CD8-positive, alpha-beta memory T cell (primary cell): Measurements from ENCODE around the gene RETREG1. TPM values are rescaled to one million over a fixed set of nuclear protein-coding genes. Genes with fewer than 3 reads are reported as not detected.

ENCODE experiments used
- CTCF ChIA-PET: fragments of 350-600 bp; sonication (Branson Sonifier 250); formaldehyde crosslinking; loops from one replicate; lab custom pipeline; 2021; ENCODE audit warnings: antibody characterized with exemption; lab: Charles Lee
- POLR2A ChIA-PET: fragments of 350-600 bp; sonication (Branson Sonifier 250); formaldehyde crosslinking; loops from one replicate; lab custom pipeline; 2021; ENCODE audit warnings: antibody characterized with exemption; lab: Charles Lee
- DNase-seq, 5 donors: peaks; one replicate each; pipeline versions ENCODE4 v3.0.0 to v3.0.0-alpha.2; 2020 to 2022; ENCODE audit warnings: mixed read lengths in 1 of 5
- H3K27ac ChIP-seq: one replicate; pipeline ENCODE4 v1.7.0; 2013; ENCODE audit warnings: low read depth, mild to moderate bottlenecking, low read length, moderate library complexity
- H3K27me3 ChIP-seq: 2 replicates; pipeline ENCODE4 v1.7.0; 2013; ENCODE audit warnings: low read length, mild to moderate bottlenecking; ENCODE audit not compliant: insufficient read depth, poor library complexity, severe bottlenecking
- H3K36me3 ChIP-seq: 2 replicates; pipeline ENCODE4 v1.7.0; 2013; ENCODE audit warnings: mild to moderate bottlenecking, low read length, moderate library complexity; ENCODE audit not compliant: insufficient read depth
- H3K4me1 ChIP-seq: 2 replicates; pipeline ENCODE4 v1.7.0; 2013; ENCODE audit warnings: mild to moderate bottlenecking, low read length, moderate library complexity; ENCODE audit not compliant: insufficient read depth
- H3K4me3 ChIP-seq: 2 replicates; pipeline ENCODE4 v1.7.0; 2013; ENCODE audit warnings: mild to moderate bottlenecking, low read length
- H3K9me3 ChIP-seq: 2 replicates; pipeline ENCODE4 v1.7.0; 2013; ENCODE audit warnings: mild to moderate bottlenecking, low read length
- H3K27ac Mint-ChIP-seq, 8 donors: one replicate each; pipeline ENCODE4 v1.8.0; 2020 to 2021; ENCODE audit warnings: mixed read lengths in 8 of 8, mild to moderate bottlenecking in 6 of 8, inconsistent platforms in 3 of 8, moderate library complexity in 3 of 8
- H3K27me3 Mint-ChIP-seq, 2 donors: one replicate each; pipeline ENCODE4 v1.8.0; 2020 to 2021; ENCODE audit warnings: mixed read lengths in 2 of 2, mild to moderate bottlenecking in 1 of 2, moderate library complexity in 1 of 2
- H3K36me3 Mint-ChIP-seq, 3 donors: one replicate each; pipeline ENCODE4 v1.8.0; 2020 to 2021; ENCODE audit warnings: mixed read lengths in 3 of 3, inconsistent platforms in 1 of 3, mild to moderate bottlenecking in 1 of 3
- H3K4me1 Mint-ChIP-seq, 3 donors: one replicate each; pipeline ENCODE4 v1.8.0; 2020 to 2021; ENCODE audit warnings: mixed read lengths in 3 of 3, inconsistent platforms in 1 of 3, mild to moderate bottlenecking in 1 of 3
- H3K4me3 Mint-ChIP-seq, 7 donors: one replicate each; pipeline ENCODE4 v1.8.0; 2020 to 2021; ENCODE audit warnings: mixed read lengths in 7 of 7, mild to moderate bottlenecking in 6 of 7, moderate library complexity in 4 of 7, inconsistent platforms in 2 of 7
- H3K9me3 Mint-ChIP-seq, 5 donors: one replicate each; pipeline ENCODE4 v1.8.0; 2020 to 2022; ENCODE audit warnings: mixed read lengths in 5 of 5, mild to moderate bottlenecking in 3 of 5, moderate library complexity in 2 of 5, inconsistent platforms in 1 of 5
- polyA plus RNA-seq: library from polyadenylated mRNA; unstranded; fragments of 300-500 nt; fragmentation: Illumina TruSeq; gene quantifications from one replicate; pipeline ENCODE4 v1.2.3, GENCODE V29; 2021
- total RNA-seq, 2 experiments: library from RNA; stranded (reverse); gene quantifications; one replicate each; pipeline ENCODE4 v1.2.3, GENCODE V29; 2021

RETREG1 gene
- total and polyA plus RNA-seq, 3 experiments from 2014 or later = 11.4 to 48.1 (median 12.1) TPM

GRCh38 chr5:16590685-16591084 is 26.1 kb downstream of the RETREG1 start:
- H3K27me3 Mint-ChIP-seq = no peaks in the 10 kb centered on the region
- ChIA-PET CTCF (no interaction called here), POLR2A (no interaction called here)
- H3K9me3 Mint-ChIP-seq = no peaks in the 10 kb centered on the region
- Histone ChIP-seq H3K4me1 (peaks cover 18% of the 10 kb centered on the region), H3K9me3 (no peaks in the 10 kb centered on the region), H3K27me3 (no peaks in the 10 kb centered on the region), H3K36me3 (no peaks in the 10 kb centered on the region), H3K27ac (no peak overlapping the region), H3K4me3 (no peak overlapping the region)
- H3K4me3 Mint-ChIP-seq = no peak overlapping the region
- peaks cover 43 to 78% (median 52%) of the 10 kb centered on the region in 3 donors for H3K4me1 Mint-ChIP-seq
- H3K27ac Mint-ChIP-seq = peak overlapping the region in 1 of 8 donors; percentile 28
- peaks cover 19 to 41% (median 20%) of the 10 kb centered on the region in 3 donors for H3K36me3 Mint-ChIP-seq
- DNase-seq = no peak

DNA sequence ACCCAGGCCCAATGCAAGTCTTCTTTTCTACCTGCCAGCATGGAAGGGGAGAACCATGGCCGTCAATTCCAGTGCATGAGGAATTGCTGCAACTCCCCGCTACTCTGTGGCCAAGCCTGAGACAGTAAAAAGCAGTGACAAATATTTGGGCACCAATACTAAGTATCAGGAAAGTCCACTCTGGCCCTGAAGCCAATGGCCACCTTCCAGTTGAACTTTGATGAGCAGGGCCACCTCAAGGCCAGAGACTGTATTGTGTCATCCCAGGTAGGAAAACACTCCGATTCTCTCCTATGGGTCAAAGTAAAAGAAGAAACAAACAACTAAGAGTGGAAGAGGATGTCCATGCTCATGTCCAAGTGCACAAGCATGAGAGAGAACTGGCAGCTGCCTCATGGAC is 27.1 kb downstream of the RETREG1 start:
- Mint-ChIP-seq H3K4me1 (peaks cover 37 to 77% (median 47%) of the 10 kb centered on the region in 3 donors), H3K4me3 (no peak overlapping the region), H3K27ac (no peak overlapping the region), H3K36me3 (peaks cover 18 to 37% (median 20%) of the 10 kb centered on the region in 3 donors), H3K27me3 (no peaks in the 10 kb centered on the region), H3K9me3 (no peaks in the 10 kb centered on the region)
- Histone ChIP-seq H3K4me3 (no peak overlapping the region), H3K36me3 (no peaks in the 10 kb centered on the region), H3K9me3 (no peaks in the 10 kb centered on the region), H3K27me3 (no peaks in the 10 kb centered on the region), H3K4me1 (peaks cover 18% of the 10 kb centered on the region), H3K27ac (no peak overlapping the region)
- no peak for DNase-seq
- ChIA-PET POLR2A (no interaction called here), CTCF (no interaction called here)

- Mint-ChIP-seq H3K27me3 (no peaks in the 10 kb centered on the region), H3K27ac (no peak overlapping the region), H3K4me3 (no peak overlapping the region), H3K9me3 (no peaks in the 10 kb centered on the region), H3K4me1 (peaks cover 33 to 75% (median 42%) of the 10 kb centered on the region in 3 donors), H3K36me3 (peaks cover 18 to 35% (median 20%) of the 10 kb centered on the region in 3 donors)
- Histone ChIP-seq H3K27ac (no peak overlapping the region), H3K4me3 (no peak overlapping the region), H3K27me3 (no peaks in the 10 kb centered on the region), H3K4me1 (peaks cover 10% of the 10 kb centered on the region), H3K9me3 (no peaks in the 10 kb centered on the region), H3K36me3 (no peaks in the 10 kb centered on the region)
- CTCF ChIA-PET = no interaction called here
- POLR2A ChIA-PET = no interaction called here
- DNase-seq = no peak
Measured at GRCh38 chr5:16588434-16589214, 28.2 kb downstream of the RETREG1 start.

DNA sequence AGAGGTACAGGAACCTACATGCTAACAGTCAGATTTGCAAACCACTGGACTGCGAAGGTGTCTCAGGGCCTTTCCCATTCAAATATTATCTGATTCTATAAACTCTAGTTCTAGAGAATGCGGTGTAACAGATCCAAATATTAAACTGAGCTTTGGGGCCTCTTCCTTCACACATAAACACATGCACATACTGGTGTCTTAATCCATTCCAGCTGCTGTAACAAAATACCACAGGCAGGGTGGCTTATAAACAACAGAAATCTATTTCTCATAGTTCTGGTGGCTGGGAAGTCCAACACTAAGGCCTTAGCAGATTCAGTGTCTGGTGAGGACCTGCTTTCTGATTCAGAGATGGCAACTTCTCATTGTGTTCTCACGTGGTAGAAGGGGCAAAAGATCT is 30.2 kb downstream of the RETREG1 start:
- peak overlapping the region in 1 of 8 donors; percentile 62 for H3K27ac Mint-ChIP-seq
- peaks cover 15 to 35% (median 20%) of the 10 kb centered on the region in 3 donors for H3K36me3 Mint-ChIP-seq
- no peak overlapping the region for H3K4me3 ChIP-seq
- H3K9me3 ChIP-seq = no peaks in the 10 kb centered on the region
- ChIA-PET POLR2A (no interaction called here), CTCF (interaction anchor here (1.3 kb wide), 1 partner anchor 17 kb away, joined by 3 read pairs; no protein-coding TSS in a partner anchor)
- H3K4me1 Mint-ChIP-seq = peaks cover 18 to 66% (median 22%) of the 10 kb centered on the region in 3 donors
- no peaks in the 10 kb centered on the region for H3K36me3 ChIP-seq
- no peak overlapping the region for H3K4me3 Mint-ChIP-seq
- no peak overlapping the region for H3K27ac ChIP-seq
- H3K4me1 ChIP-seq = no peaks in the 10 kb centered on the region
- H3K9me3 Mint-ChIP-seq = no peaks in the 10 kb centered on the region
- DNase-seq = no peak
- H3K27me3 ChIP-seq = no peaks in the 10 kb centered on the region
- no peaks in the 10 kb centered on the region for H3K27me3 Mint-ChIP-seq

DNA sequence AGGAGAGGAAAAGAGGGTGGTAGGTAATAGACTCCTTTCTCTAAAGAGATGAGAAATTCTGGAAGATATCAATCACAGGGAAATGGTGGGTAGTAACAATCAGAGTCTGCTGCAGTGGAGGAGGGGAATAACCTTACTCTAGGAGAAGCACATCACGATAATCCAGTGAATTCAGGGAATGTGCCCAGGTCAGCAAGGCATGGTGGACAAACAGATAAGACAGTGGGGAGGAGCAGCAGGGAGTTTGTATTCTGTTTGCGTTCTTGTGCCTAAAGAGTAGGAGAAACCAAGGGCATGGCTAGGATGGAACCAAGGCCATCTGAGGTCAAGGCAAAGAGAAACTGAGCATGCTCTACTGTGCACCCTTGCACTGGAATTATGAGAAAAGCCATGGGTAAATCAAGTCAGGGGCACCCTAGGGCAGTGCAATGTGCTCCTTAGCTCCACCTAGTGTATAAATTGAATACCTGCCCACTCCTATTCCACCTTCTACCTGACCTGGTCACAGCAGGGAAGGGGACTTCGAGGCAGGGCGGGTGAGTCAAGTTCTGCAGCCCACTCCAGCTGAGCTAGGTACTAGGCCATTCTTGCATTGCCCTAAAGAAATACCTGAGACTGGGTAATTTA is 31.6 kb downstream of the RETREG1 start:
- no peaks in the 10 kb centered on the region for H3K27me3 Mint-ChIP-seq
- Histone ChIP-seq H3K4me3 (no peak overlapping the region), H3K36me3 (no peaks in the 10 kb centered on the region), H3K4me1 (no peaks in the 10 kb centered on the region), H3K27ac (no peak overlapping the region), H3K9me3 (no peaks in the 10 kb centered on the region), H3K27me3 (no peaks in the 10 kb centered on the region)
- ChIA-PET CTCF (interaction anchor here (1.3 kb wide), 2 partner anchors 12 to 15 kb away, joined by 3 read pairs; no protein-coding TSS in a partner anchor), POLR2A (interaction anchor here (0.9 kb wide), 1 partner anchor 33 kb away, joined by 3 read pairs; no protein-coding TSS in a partner anchor)
- no peak overlapping the region for H3K4me3 Mint-ChIP-seq
- peak overlapping the region in 3 of 8 donors; percentile 20 to 35 (median 34) for H3K27ac Mint-ChIP-seq
- peaks cover 14 to 60% (median 16%) of the 10 kb centered on the region in 3 donors for H3K4me1 Mint-ChIP-seq
- peaks cover 13 to 31% (median 20%) of the 10 kb centered on the region in 3 donors for H3K36me3 Mint-ChIP-seq
- no peaks in the 10 kb centered on the region for H3K9me3 Mint-ChIP-seq
- no peak for DNase-seq

GRCh38 chr5:16582081-16582480 is 34.7 kb downstream of the RETREG1 start:
- no peak overlapping the region for H3K4me3 Mint-ChIP-seq
- H3K27me3 Mint-ChIP-seq = no peaks in the 10 kb centered on the region
- Histone ChIP-seq H3K9me3 (no peaks in the 10 kb centered on the region), H3K27ac (no peak overlapping the region), H3K36me3 (no peaks in the 10 kb centered on the region), H3K4me1 (no peaks in the 10 kb centered on the region), H3K27me3 (no peaks in the 10 kb centered on the region), H3K4me3 (no peak overlapping the region)
- POLR2A ChIA-PET = no interaction called here
- H3K4me1 Mint-ChIP-seq = peaks cover 7 to 48% (median 16%) of the 10 kb centered on the region in 3 donors
- H3K9me3 Mint-ChIP-seq = no peaks in the 10 kb centered on the region
- H3K27ac Mint-ChIP-seq = no peak overlapping the region
- CTCF ChIA-PET = no interaction called here
- H3K36me3 Mint-ChIP-seq = peaks cover 6 to 18% (median 7%) of the 10 kb centered on the region in 3 donors
- DNase-seq = no peak

- DNase-seq = no peak
- Mint-ChIP-seq H3K36me3 (peaks cover 3 to 12% (median 4%) of the 10 kb centered on the region in 3 donors), H3K27me3 (no peaks in the 10 kb centered on the region), H3K4me1 (peaks cover 0 to 31% (median 10%) of the 10 kb centered on the region in 3 donors), H3K9me3 (no peaks in the 10 kb centered on the region), H3K4me3 (no peak overlapping the region), H3K27ac (no peak overlapping the region)
- Histone ChIP-seq H3K36me3 (no peaks in the 10 kb centered on the region), H3K9me3 (no peaks in the 10 kb centered on the region), H3K4me1 (no peaks in the 10 kb centered on the region), H3K27ac (no peak overlapping the region), H3K27me3 (no peaks in the 10 kb centered on the region), H3K4me3 (no peak overlapping the region)
- POLR2A ChIA-PET = no interaction called here
- CTCF ChIA-PET = no interaction called here
Measured at GRCh38 chr5:16580382-16580781, 36.4 kb downstream of the RETREG1 start.
